Measurements from ENCODE around the gene TRIM56.

GRCh38 chr7:101058355-101058754 is 26.9 kb upstream of the TRIM56 start:
- TF ChIP-seq POLR2A (IDR thresholded peaks at IDR 0.05), result no peak
- TF ChIP-seq CTCF (IDR thresholded peaks at IDR 0.05), result no peak
